ENCODE results near the gene PTF1A. TPM values are rescaled to one million over a fixed set of nuclear protein-coding genes. Genes with fewer than 3 reads are reported as not detected.

PTF1A gene
- polyA plus RNA-seq, 1 experiment: not detected

GRCh38 chr10:23172429-23173213, 19.5 kb upstream of the PTF1A start:
- DNase-seq (ENCODE audit: low read depth, low spot score): no peak
- peaks cover 29% of the 10 kb centered on the region for H3K27me3 ChIP-seq (ENCODE audit: control insufficient read depth, insufficient read depth, low read length)
- CTCF ChIA-PET: interaction anchor here (0.6 kb wide), 1 partner anchor 1041 kb away, joined by 3 read pairs; no protein-coding TSS in a partner anchor
- H3K4me3 ChIP-seq (ENCODE audit: low read depth, low read length): no peak overlapping the region
- no peaks in the 10 kb centered on the region; the same call in 1 of the 2 replicates for H3K9me3 ChIP-seq (ENCODE audit: control insufficient read depth, insufficient read depth, low read length)
- POLR2A ChIA-PET: no interaction called here
- no peak overlapping the region for H3K27ac ChIP-seq (ENCODE audit: low read depth, low read length)
- TF ChIP-seq CTCF (IDR thresholded peaks at IDR 0.05; ENCODE audit: low read depth, low read length): no peak

- CTCF ChIA-PET: no interaction called here
- POLR2A ChIA-PET: no interaction called here
- Histone ChIP-seq H3K27ac (ENCODE audit: low read depth, low read length) (no peak overlapping the region), H3K27me3 (ENCODE audit: control insufficient read depth, insufficient read depth, low read length) (peaks cover 27% of the 10 kb centered on the region), H3K4me3 (ENCODE audit: low read depth, low read length) (no peak overlapping the region), H3K9me3 (ENCODE audit: control insufficient read depth, insufficient read depth, low read length) (no peaks in the 10 kb centered on the region; the same call in 1 of the 2 replicates)
- no peak for TF ChIP-seq CTCF (IDR thresholded peaks at IDR 0.05; ENCODE audit: low read depth, low read length)
- DNase-seq (ENCODE audit: low read depth, low spot score): no peak
Observed at GRCh38 chr10:23173214-23174073, 18.7 kb upstream of the PTF1A start.

GRCh38 chr10:23174074-23174976, 17.8 kb upstream of the PTF1A start:
- Histone ChIP-seq H3K27me3 (ENCODE audit: control insufficient read depth, insufficient read depth, low read length) (peaks cover 27% of the 10 kb centered on the region), H3K4me3 (ENCODE audit: low read depth, low read length) (no peak overlapping the region), H3K9me3 (ENCODE audit: control insufficient read depth, insufficient read depth, low read length) (no peaks in the 10 kb centered on the region; the same call in 1 of the 2 replicates), H3K27ac (ENCODE audit: low read depth, low read length) (no peak overlapping the region)
- no peak for TF ChIP-seq CTCF (IDR thresholded peaks at IDR 0.05; ENCODE audit: low read depth, low read length)
- no peak for DNase-seq (ENCODE audit: low read depth, low spot score)
- ChIA-PET POLR2A (no interaction called here), CTCF (no interaction called here)

GRCh38 chr10:23174977-23175512, 17.1 kb upstream of the PTF1A start:
- CTCF ChIA-PET: no interaction called here

More at GRCh38 chr10:23174977-23175512, 17.1 kb upstream of the PTF1A start:
- no peak for TF ChIP-seq CTCF (IDR thresholded peaks at IDR 0.05; ENCODE audit: low read depth, low read length)
- no peak overlapping the region for H3K27ac ChIP-seq (ENCODE audit: low read depth, low read length)
- peaks cover 27% of the 10 kb centered on the region for H3K27me3 ChIP-seq (ENCODE audit: control insufficient read depth, insufficient read depth, low read length)
- no peaks in the 10 kb centered on the region; the same call in 1 of the 2 replicates for H3K9me3 ChIP-seq (ENCODE audit: control insufficient read depth, insufficient read depth, low read length)
- POLR2A ChIA-PET: no interaction called here
- no peak for DNase-seq (ENCODE audit: low read depth, low spot score)
- no peak overlapping the region for H3K4me3 ChIP-seq (ENCODE audit: low read depth, low read length)
